GM21360 (cell line): ENCODE data around the gene OSBPL8.
"Not testable (repeated sequence)": the region's sequence is repeated elsewhere in the genome, so short reads cannot be mapped to it uniquely, and the experiment has no call there.

Source experiments
- ATAC-seq: cut with Tn5 transposase; IDR thresholded peaks from one replicate; pipeline ENCODE4 v1.9.1; 2021; ENCODE audit warnings: mild to moderate bottlenecking, moderate library complexity; ENCODE audit not compliant: unreplicated experiment

The OSBPL8 gene

GRCh38 chr12:76478045-76478444 is 81.5 kb downstream of the OSBPL8 start:
- no peak for ATAC-seq

DNA sequence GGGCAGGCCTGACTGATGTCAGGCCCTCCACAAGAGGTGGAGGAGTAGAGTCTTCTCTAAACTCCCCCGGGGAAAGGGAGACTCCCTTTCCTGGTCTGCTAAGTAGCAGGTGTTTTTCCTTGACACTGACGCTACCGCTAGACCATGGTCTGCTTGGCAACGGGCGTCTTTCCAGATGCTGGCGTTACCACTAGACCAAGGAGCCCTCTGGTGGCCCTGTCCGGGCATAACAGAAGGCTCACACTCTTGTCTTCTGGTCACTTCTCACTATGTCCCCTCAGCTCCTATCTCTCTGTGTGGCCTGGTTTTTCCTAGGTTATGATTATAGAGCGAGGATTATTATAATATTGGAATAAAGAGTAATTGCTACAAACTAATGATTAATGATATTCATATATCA is 86.7 kb downstream of the OSBPL8 start:
- not testable (repeated sequence) for ATAC-seq

- ATAC-seq, result no peak
These were observed 88.0 kb downstream of the OSBPL8 start for GRCh38 chr12:76471579-76471978.

DNA sequence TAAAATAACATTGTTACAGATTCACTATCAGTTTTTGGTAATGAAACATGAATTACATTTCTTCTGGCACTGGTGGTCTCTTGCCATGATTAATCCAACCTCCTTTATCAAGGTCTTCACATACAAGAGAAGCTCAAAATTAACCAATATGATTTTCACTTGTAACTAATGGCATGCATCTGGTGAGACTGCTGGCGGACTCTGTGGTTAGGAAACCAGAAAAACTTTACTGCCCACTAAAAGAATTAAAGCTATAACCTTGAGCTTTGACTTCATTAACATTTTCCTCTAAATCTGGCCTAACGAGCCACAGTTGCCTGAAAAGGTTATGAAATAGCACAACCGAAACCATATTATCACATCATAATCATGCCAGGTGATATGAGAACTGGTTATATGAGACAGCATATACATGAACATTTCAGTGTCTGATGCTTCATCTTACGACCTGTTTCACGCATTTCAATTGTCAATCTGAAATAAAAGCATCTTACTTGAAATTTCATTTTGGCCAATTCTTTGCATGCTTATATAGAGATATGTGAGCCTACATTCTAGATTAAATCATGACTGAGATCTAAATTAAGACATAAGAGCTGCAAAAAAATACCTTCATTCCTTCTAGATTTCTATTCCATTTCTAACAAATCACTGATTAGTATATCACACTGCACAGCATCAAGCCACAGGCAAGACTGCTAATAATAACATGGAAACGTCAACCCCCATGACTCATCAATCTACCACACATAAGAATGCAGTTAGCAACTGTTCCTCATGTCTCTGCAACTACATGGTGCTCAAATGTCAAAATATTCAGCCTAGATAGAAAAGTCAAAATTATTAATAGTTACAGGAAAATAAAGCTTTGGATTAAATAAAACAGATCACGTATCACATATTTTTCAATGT is 89.3 kb downstream of the OSBPL8 start:
- ATAC-seq, result peak; percentile 83

- ATAC-seq, result no peak
These were observed 94.9 kb downstream of the OSBPL8 start for GRCh38 chr12:76464631-76465166.

DNA sequence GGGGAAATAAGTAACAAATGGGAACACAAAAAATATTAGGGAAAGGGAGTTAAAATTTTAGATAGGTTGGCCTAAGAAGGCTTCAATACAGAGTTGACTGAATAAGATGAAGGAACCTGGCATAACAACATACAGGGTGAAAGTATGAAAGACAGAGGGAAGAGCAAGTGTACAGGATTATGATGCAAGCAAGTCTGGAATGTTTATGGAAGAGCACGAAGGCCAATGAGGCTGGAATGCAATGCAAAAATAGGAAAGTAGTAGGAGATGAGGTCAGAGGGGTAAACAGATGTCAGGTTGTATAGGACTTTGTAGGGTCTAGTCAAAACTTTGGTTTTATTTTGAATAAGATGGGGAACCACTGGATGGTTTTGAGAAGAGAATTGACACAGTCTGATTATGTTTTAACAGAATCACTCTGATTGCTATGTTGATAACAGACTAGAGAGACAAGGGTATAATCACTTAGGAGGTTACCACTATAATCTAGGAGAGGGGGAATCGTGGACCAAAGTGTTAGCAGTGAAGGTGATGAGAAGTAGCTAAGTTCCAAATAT is 96.8 kb downstream of the OSBPL8 start:
- no peak for ATAC-seq

GRCh38 chr12:76460807-76461206 is 98.8 kb downstream of the OSBPL8 start:
- no peak for ATAC-seq

DNA sequence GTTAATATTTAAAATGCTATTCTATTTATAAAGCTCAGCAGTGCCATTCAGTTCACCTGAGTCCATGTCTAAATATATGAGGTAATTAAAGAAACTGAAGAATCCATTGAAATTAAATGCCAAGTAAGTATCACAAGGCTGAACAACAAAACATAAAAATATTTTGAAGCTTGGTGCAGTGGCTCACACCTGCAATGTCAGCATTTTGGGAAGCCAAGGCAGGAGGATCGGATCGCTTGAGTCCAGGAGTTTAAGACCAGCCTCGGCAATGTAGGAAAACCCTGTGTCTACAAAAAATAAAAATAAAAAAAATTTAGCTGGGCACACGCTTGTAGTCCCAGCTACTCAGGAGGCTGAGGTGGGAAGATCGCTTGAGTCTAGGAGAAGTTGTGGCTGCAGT is 101.8 kb downstream of the OSBPL8 start:
- ATAC-seq, result no peak

- ATAC-seq, result no peak
These were observed 102.6 kb downstream of the OSBPL8 start for GRCh38 chr12:76457010-76457409.

DNA sequence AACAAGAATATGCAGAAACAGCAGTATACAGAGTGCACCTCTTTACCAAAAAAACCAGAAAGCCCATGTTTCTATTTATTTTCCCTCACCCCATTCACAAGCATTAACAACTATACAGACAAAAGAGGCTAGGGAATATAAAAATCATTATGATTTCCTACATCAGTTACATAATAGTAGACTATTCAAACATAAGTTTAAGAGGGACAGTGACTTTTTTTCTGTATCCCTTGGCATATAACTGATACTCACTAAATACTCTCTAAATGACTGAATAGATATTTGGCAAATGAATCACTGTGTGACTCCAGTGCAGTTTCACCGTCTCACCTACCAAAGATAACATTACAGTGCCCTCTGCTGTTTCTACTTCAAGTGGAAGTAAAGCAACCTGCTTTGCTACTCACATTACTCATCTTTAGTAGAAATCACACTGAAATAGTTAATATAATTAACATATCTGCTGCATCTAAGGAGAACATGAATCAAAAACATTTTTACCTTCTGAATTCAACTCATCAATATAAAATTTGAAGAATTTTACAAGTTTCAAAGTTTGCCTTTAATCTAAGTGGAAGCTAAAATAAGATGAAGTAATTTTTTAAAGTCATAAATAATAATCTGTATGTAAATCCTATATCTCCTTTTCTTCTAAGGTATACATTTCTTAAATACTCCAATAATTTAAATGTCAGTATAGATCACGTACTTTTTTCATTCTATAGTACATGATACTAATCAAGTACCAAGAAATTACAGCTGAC is 103.8 kb downstream of the OSBPL8 start:
- ATAC-seq, result peak; percentile 99

DNA sequence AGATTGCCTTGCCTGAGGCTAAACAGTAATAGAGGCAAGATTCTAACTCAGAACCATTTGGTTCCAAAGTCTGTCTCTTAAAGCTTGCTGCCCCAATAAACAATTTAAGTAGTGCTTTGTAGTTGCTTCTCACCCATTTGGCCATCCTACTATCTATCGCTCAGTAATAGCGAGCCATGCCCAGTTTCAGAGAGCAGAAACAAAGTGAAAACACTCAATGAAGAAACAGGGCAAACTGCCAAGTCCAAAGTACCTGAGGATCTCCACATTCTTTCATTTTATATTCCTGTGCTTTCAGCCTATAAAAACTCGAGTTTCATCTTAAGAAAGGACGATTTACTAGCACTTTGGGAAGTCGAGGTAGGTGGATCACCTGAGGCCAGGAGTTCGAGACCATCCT is 108.0 kb downstream of the OSBPL8 start:
- no peak for ATAC-seq

DNA sequence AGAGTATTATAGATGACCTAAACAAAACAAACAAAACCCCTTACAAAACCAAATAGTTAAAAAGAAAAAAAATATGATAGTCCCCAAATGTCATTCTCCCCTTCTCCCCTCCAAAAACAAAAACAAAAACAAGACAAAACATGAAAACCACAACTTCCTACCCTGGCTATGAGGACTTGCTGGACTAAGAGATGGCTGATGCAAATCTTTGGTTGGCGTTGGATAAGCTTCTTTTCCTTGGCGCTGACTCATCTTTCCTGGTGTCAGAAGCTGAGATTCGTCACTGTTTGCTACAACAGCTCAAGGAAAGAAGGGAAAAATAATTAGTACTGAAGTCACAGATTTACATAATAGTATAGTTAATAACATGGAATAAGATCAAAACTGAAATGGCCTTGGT is 108.9 kb downstream of the OSBPL8 start:
- no peak for ATAC-seq

DNA sequence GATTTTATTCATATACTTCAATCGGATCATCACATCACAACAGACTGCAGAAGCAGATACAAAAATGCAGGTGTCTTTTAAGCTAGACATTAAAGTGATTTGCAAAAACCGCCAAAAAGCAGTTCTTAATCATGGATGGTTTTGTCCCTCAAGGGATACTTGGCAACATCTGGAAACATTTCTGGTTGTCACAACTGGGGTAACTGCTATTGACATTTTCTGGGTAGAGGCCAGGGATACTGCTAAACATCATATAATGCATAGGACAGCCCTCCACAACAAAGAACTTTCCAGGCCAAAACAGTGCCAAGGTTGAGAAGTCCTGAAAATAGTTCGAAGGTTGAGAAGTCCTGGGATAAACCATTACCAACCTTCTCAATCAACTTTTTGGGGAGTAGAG is 109.6 kb downstream of the OSBPL8 start:
- no peak for ATAC-seq

DNA sequence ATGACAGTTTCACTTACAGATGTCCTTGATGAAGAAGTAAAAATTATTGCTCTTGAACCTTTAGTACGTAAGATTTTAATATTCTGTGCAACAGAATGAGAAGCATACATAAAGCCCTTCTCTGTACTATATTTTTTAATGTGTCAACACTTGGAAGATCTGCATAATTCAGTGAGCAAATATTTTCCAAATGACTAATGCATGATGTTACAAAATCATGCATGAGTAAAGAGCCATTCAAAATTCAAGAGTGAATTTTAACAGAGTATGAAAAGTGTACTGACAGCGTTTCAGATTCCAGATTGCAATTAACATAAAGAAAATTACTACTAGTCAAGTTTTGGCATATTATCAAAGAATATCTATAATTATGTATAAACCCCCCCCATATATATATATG is 110.0 kb downstream of the OSBPL8 start:
- no peak for ATAC-seq

- no peak for ATAC-seq
These were observed 110.6 kb downstream of the OSBPL8 start for GRCh38 chr12:76449016-76449415.

- no peak for ATAC-seq
These were observed 113.5 kb downstream of the OSBPL8 start for GRCh38 chr12:76446090-76446489.

- no peak for ATAC-seq
These were observed 114.1 kb downstream of the OSBPL8 start for GRCh38 chr12:76445462-76445861.

- ATAC-seq, result no peak
These were observed 115.1 kb downstream of the OSBPL8 start for GRCh38 chr12:76444408-76444984.

- no peak for ATAC-seq
These were observed 118.6 kb downstream of the OSBPL8 start for GRCh38 chr12:76441016-76441415.

DNA sequence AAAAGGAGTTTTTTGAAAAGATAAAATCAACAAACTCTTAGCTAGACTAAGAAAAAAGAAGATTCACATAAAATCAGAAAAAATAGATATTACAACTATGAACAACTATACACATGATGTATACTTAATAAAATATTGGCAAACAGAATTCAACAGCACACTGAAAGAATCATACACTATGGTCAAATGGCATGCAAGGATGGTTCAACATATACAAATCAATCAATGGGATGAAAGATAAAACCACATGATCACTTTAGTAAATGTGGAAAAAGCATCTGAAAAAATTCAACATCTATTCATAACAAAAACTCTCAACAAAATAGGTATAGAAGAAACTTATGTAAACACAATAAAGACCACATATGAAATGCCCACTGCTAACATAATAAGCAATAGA is 126.8 kb downstream of the OSBPL8 start:
- no peak for ATAC-seq

- no peak for ATAC-seq
These were observed 131.5 kb downstream of the OSBPL8 start for GRCh38 chr12:76428117-76428516.
